IgD-negative memory B cell (primary cell): ENCODE measurements around the gene TAGAP. TPM values are rescaled to one million over a fixed set of nuclear protein-coding genes. Genes with fewer than 3 reads are reported as not detected.
A peak's percentile ranks its signal among the peaks of the same experiment; 100 is the strongest.

Experiments
- H3K27ac Mint-ChIP-seq, 3 donors: one replicate each; pipeline ENCODE4 v1.8.0; 2020 to 2022; ENCODE audit warnings: mild to moderate bottlenecking in 3 of 3, mixed read lengths in 3 of 3, moderate library complexity in 1 of 3
- H3K27me3 Mint-ChIP-seq: one replicate; pipeline ENCODE4 v1.8.0; 2021; ENCODE audit warnings: mixed read lengths
- H3K36me3 Mint-ChIP-seq: one replicate; pipeline ENCODE4 v1.8.0; 2020; ENCODE audit warnings: mild to moderate bottlenecking, mixed read lengths
- H3K4me1 Mint-ChIP-seq, 3 donors: one replicate each; pipeline ENCODE4 v1.8.0; 2020 to 2022; ENCODE audit warnings: mixed read lengths in 3 of 3, mild to moderate bottlenecking in 1 of 3
- H3K4me3 Mint-ChIP-seq, 4 donors: one replicate each; pipeline ENCODE4 v1.8.0; 2020 to 2022; ENCODE audit warnings: mild to moderate bottlenecking in 4 of 4, mixed read lengths in 4 of 4, moderate library complexity in 3 of 4
- H3K9me3 Mint-ChIP-seq, 3 donors: one replicate each; pipeline ENCODE4 v1.8.0; 2020 to 2021; ENCODE audit warnings: mixed read lengths in 3 of 3, mild to moderate bottlenecking in 1 of 3
- polyA plus RNA-seq: library from polyadenylated mRNA; unstranded; fragments of 300-500 nt; fragmentation: Illumina TruSeq; gene quantifications from one replicate; pipeline ENCODE4 v1.2.3, GENCODE V29; 2021

TAGAP gene
- polyA plus RNA-seq, 1 donor from 2014 or later = 157 TPM

- peak overlapping the region in 2 of 4 donors; percentile 15 to 88 for H3K4me3 Mint-ChIP-seq
- H3K36me3 Mint-ChIP-seq = peaks cover 3% of the 10 kb centered on the region
These were observed 34.6 kb upstream of the TAGAP start for GRCh38 chr6:159079367-159079766.

GRCh38 chr6:159077123-159077522 is 32.3 kb upstream of the TAGAP start:
- Mint-ChIP-seq H3K27me3 (no peaks in the 10 kb centered on the region), H3K27ac (no peak overlapping the region), H3K4me3 (no peak overlapping the region), H3K4me1 (peaks cover 26 to 73% (median 44%) of the 10 kb centered on the region in 3 donors), H3K36me3 (peaks cover 3% of the 10 kb centered on the region), H3K9me3 (peaks cover 2 to 5% (median 3%) of the 10 kb centered on the region in 3 donors)

More at GRCh38 chr6:159079367-159079766, 34.6 kb upstream of the TAGAP start:
- Mint-ChIP-seq H3K27ac (no peak overlapping the region), H3K9me3 (peaks cover 3 to 5% (median 4%) of the 10 kb centered on the region in 3 donors), H3K4me1 (peaks cover 29 to 68% (median 49%) of the 10 kb centered on the region in 3 donors), H3K27me3 (no peaks in the 10 kb centered on the region)

DNA sequence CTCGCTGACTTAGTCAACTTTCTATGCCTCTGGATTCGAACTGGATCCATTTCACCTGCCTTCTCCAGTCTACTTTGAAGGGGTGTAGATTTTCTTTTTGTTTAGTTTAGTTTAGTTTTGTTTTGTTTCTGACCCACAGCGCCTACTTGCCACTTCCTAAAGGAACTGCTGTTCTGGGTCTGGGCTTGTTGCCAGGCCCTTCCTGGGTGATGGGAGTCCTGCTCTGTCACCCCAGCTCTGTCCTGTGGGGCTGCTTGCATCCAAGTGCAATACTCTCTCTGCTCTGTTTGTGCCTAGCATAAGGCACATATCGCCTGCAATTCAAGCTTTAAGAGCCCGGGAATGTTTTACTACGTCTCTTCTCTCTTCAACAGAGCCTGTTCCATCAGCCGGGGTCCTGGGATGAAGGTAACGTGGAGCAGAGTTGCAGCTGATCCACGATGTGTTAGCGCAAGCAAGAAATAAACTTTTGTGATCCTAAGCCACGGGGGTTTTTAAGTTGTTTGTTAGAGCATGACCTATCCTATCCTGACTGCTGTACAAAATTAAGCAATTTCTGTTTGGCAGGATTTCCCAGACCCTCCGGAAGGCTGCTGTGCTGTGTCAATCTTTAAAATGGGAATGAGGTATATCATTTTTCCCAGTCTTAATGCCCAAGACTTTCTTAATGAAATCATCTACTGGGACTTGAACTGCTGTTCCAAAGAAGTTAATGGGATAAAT is 30.9 kb upstream of the TAGAP start:
- Mint-ChIP-seq H3K36me3 (peaks cover 3% of the 10 kb centered on the region), H3K9me3 (peaks cover 0 to 5% (median 3%) of the 10 kb centered on the region in 3 donors), H3K27ac (peak overlapping the region in 1 of 3 donors; percentile 54), H3K27me3 (no peaks in the 10 kb centered on the region), H3K4me3 (no peak overlapping the region), H3K4me1 (peaks cover 16 to 62% (median 36%) of the 10 kb centered on the region in 3 donors)

DNA sequence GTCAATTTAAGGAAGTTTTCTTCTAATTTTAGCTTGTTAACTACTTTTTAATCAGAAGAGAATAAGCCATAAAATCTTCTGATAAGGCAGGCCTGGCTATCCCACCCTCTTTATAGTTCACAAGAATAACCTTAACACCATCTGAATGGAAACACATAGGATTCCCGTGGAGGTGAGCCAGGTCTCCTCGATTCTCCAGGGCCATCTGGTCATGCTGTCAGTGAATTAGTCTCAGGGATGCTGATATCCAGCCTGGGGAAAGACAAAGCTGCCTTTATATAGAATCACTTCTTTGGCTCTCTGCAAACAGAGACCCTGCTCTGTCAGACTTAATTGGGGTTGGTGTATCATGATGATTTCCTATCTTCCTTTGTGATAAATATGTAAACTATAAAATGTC is 30.1 kb upstream of the TAGAP start:
- H3K4me3 Mint-ChIP-seq = no peak overlapping the region
- no peak overlapping the region for H3K27ac Mint-ChIP-seq
- H3K4me1 Mint-ChIP-seq = peaks cover 11 to 54% (median 29%) of the 10 kb centered on the region in 3 donors
- H3K9me3 Mint-ChIP-seq = peaks cover 0 to 5% (median 3%) of the 10 kb centered on the region in 3 donors
- peaks cover 5% of the 10 kb centered on the region for H3K36me3 Mint-ChIP-seq
- H3K27me3 Mint-ChIP-seq = no peaks in the 10 kb centered on the region

- H3K27ac Mint-ChIP-seq = no peak overlapping the region
- H3K9me3 Mint-ChIP-seq = peaks cover 0 to 5% (median 3%) of the 10 kb centered on the region in 3 donors
- peak overlapping the region in 3 of 4 donors; percentile 26 to 94 (median 68) for H3K4me3 Mint-ChIP-seq
- H3K36me3 Mint-ChIP-seq = peaks cover 5% of the 10 kb centered on the region
- H3K27me3 Mint-ChIP-seq = no peaks in the 10 kb centered on the region
- H3K4me1 Mint-ChIP-seq = peaks cover 16 to 53% (median 25%) of the 10 kb centered on the region in 3 donors
These were observed 29.4 kb upstream of the TAGAP start for GRCh38 chr6:159074120-159074684.

DNA sequence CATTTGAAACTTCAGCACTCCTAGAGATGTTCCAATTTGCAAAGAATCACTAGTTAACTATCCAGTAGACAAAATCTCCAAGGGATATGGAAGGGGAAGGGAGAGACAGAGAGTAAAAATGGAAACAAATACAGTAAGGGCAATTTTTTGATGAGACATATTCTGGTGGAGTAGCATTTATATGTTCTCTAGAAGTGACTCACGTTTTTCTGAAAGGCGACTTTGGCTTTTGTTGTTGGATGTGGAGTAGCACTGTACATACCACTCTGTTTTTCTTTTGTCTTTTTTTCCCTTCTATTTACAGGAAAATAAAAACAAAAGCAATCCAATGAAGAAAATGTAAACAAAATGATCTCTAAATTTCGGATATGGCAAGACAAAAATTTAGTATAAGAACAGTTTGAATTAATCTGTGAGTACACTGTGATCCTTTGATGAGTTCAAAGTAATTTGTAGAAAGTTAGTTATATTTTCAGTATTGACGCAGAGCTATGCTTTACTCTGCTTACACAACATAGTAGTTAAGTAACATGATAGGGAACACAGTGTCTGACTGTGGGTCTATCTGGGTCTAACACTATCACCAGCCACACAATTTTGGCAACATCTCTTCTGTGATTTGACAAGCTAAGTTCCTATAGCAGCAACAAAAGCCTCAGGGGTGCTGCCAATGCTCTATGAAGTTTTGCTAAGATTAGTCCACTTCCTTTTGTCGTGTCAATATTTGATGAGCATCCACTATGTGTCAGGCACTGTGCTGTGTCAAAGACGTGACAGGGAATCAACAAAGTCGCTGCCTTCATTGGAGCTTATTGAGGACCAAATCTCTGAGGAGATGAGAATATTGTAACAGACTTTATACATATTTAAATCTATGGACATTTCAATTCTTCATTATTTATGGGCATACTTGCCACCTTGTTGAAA is 27.3 kb upstream of the TAGAP start:
- Mint-ChIP-seq H3K4me3 (peak overlapping the region in 1 of 4 donors; percentile 10), H3K36me3 (peaks cover 3% of the 10 kb centered on the region), H3K27me3 (no peaks in the 10 kb centered on the region), H3K9me3 (no peaks in the 10 kb centered on the region), H3K27ac (no peak overlapping the region), H3K4me1 (peaks cover 18 to 48% (median 24%) of the 10 kb centered on the region in 3 donors)

- Mint-ChIP-seq H3K36me3 (peaks cover 3% of the 10 kb centered on the region), H3K27ac (no peak overlapping the region), H3K9me3 (no peaks in the 10 kb centered on the region), H3K4me1 (peaks cover 27 to 35% (median 30%) of the 10 kb centered on the region in 3 donors), H3K4me3 (peak overlapping the region in 1 of 4 donors; percentile 68), H3K27me3 (no peaks in the 10 kb centered on the region)
These were observed 24.2 kb upstream of the TAGAP start for GRCh38 chr6:159068904-159069578.

- peaks cover 44 to 46% (median 46%) of the 10 kb centered on the region in 3 donors for H3K4me1 Mint-ChIP-seq
These were observed 22.5 kb upstream of the TAGAP start for GRCh38 chr6:159067334-159067733.

DNA sequence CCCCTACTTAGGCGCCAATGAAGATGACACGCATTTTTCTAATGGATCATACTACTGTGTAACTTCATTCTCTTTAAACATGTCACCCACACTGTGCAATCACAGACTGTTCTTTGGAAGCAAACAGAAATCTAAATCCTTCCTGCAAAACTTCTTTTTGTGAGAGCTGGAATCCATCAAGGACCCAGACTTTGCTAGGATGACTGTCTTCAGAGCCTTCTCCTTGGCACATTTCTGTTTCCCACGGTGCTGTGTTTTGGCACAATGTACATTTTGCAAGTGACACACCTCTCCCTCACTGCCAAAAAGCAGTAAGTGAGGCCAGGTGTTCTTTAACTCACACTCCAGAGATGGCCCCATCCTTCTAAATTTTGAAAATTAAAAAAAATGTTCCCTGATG is 21.7 kb upstream of the TAGAP start:
- no peak overlapping the region for H3K27ac Mint-ChIP-seq
- no peaks in the 10 kb centered on the region for H3K9me3 Mint-ChIP-seq
- H3K36me3 Mint-ChIP-seq = peaks cover 3% of the 10 kb centered on the region
- H3K4me3 Mint-ChIP-seq = no peak overlapping the region
- H3K4me1 Mint-ChIP-seq = peaks cover 53 to 55% (median 54%) of the 10 kb centered on the region in 3 donors
- no peaks in the 10 kb centered on the region for H3K27me3 Mint-ChIP-seq

More at GRCh38 chr6:159067334-159067733, 22.5 kb upstream of the TAGAP start:
- Mint-ChIP-seq H3K27ac (peak overlapping the region in 2 of 3 donors; percentile 19 to 37), H3K9me3 (no peaks in the 10 kb centered on the region), H3K4me3 (no peak overlapping the region), H3K27me3 (no peaks in the 10 kb centered on the region), H3K36me3 (peaks cover 3% of the 10 kb centered on the region)

DNA sequence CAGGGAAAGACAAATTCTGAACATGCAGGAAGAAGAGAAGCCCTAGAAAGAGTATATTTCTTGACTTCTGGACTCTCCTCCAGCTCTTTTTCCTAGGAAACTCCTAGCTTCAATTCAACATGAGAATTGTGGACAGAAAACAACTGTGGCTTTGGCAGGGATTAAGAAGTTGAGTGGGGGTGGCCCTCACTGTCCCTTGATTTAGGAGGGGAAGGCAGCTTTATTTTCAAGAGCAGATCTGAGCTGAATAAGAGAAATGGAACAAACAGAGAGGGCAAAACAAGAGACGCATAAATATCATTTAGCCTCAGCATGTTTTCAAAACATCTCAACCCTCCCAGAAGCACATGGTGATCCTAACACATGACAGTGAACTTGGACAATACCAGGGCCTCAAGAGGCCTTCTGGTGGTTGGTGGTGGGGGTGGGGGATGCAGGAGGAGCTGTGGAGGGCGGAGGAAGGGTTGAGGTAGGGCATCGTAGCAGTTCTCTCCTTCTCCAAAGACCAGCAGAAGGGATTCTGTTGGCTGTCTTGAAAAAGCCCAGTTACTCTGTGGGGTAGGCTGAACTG is 21.1 kb upstream of the TAGAP start:
- Mint-ChIP-seq H3K27ac (no peak overlapping the region), H3K4me3 (no peak overlapping the region), H3K9me3 (no peaks in the 10 kb centered on the region)

DNA sequence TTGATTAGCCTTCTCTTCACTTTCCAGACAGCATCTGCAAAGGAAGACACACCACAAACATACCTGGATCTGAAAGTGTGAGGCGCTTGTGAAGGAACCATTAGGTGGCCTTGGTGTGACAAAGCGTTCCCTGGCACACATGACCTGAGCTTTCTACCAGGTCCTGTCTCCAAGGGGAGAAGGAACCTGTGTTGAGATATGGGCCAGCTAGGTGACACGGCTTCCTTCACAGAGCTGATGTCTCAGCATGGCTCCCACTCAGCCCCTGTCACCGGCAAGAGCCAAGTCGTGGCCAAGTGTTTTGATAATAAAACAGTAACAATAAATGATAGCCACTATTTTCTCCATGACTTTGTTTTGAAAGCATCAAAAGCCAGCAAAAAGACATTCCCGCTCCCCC is 20.3 kb upstream of the TAGAP start:
- H3K27ac Mint-ChIP-seq = peak overlapping the region in 1 of 3 donors; percentile 55
- peaks cover 53 to 59% (median 56%) of the 10 kb centered on the region in 3 donors for H3K4me1 Mint-ChIP-seq
- H3K9me3 Mint-ChIP-seq = no peaks in the 10 kb centered on the region
- no peak overlapping the region for H3K4me3 Mint-ChIP-seq
- no peaks in the 10 kb centered on the region for H3K27me3 Mint-ChIP-seq
- H3K36me3 Mint-ChIP-seq = peaks cover 5% of the 10 kb centered on the region

More for the DNA sequence above, 21.1 kb upstream of the TAGAP start:
- Mint-ChIP-seq H3K27me3 (no peaks in the 10 kb centered on the region), H3K4me1 (peaks cover 54 to 57% (median 56%) of the 10 kb centered on the region in 3 donors), H3K36me3 (peaks cover 3% of the 10 kb centered on the region)

DNA sequence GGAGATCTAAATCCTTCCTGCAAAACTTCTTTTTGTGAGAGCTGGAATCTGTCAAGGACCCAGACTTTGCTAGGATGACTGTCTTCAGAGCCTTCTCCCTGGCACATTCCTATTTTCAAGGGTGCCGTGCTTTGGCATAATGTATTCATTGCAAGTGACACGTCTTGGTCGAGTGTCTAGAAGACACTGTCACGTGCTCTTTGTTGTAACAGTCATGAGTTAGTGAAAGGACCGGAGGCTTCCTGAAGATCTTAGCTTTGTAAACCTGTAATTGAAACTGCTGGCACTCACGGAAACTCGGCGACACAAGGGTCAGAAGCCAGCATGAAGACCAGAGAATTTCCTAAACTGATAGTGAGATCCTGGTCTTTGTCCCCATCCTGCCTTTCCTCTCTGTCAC is 19.7 kb upstream of the TAGAP start:
- Mint-ChIP-seq H3K36me3 (peaks cover 5% of the 10 kb centered on the region), H3K4me3 (peak overlapping the region in 1 of 4 donors; percentile 34), H3K27ac (peak overlapping the region in 1 of 3 donors; percentile 55), H3K27me3 (no peaks in the 10 kb centered on the region), H3K4me1 (peaks cover 53 to 63% (median 54%) of the 10 kb centered on the region in 3 donors), H3K9me3 (no peaks in the 10 kb centered on the region)

GRCh38 chr6:159063549-159063948 is 18.8 kb upstream of the TAGAP start:
- peaks cover 44 to 59% (median 50%) of the 10 kb centered on the region in 3 donors for H3K4me1 Mint-ChIP-seq
- H3K9me3 Mint-ChIP-seq = no peaks in the 10 kb centered on the region
- H3K36me3 Mint-ChIP-seq = peaks cover 5% of the 10 kb centered on the region
- H3K4me3 Mint-ChIP-seq = peak overlapping the region in 3 of 4 donors; percentile 64 to 83 (median 72)
- no peaks in the 10 kb centered on the region for H3K27me3 Mint-ChIP-seq
- peak overlapping the region; percentile 94 to 99 (median 97) for H3K27ac Mint-ChIP-seq

- H3K27me3 Mint-ChIP-seq = no peaks in the 10 kb centered on the region
- peak overlapping the region; percentile 94 to 99 (median 97) for H3K27ac Mint-ChIP-seq
- no peaks in the 10 kb centered on the region for H3K9me3 Mint-ChIP-seq
- peaks cover 42 to 56% (median 47%) of the 10 kb centered on the region in 3 donors for H3K4me1 Mint-ChIP-seq
- peaks cover 3% of the 10 kb centered on the region for H3K36me3 Mint-ChIP-seq
- peak overlapping the region; percentile 47 to 72 (median 63) for H3K4me3 Mint-ChIP-seq
These were observed 18.2 kb upstream of the TAGAP start for GRCh38 chr6:159062976-159063375.
